Panc1 (cell line): ENCODE results near the gene CAPRIN2.

ENCODE experiments used
- POLR2AphosphoS5 ChIP-seq: IDR thresholded peaks from 2 replicates; pipeline ENCODE4 v1.6.1; 2012; ENCODE audit warnings: mild to moderate bottlenecking, low read depth, low read length, moderate library complexity
- SIN3A ChIP-seq: IDR thresholded peaks from 2 replicates; pipeline ENCODE4 v1.6.1; 2012; ENCODE audit warnings: low read depth, mild to moderate bottlenecking, low read length, moderate library complexity, borderline replicate concordance; ENCODE audit not compliant: insufficient read depth
- TCF7L2 ChIP-seq: IDR thresholded peaks from 2 replicates; pipeline ENCODE4 v1.6.1; 2011; ENCODE audit warnings: mild to moderate bottlenecking, low read depth, low read length, inconsistent platforms
- TF ChIP-seq, protein P1 (sequence below): fragments of 450-650 bp; IDR thresholded peaks from 2 replicates; pipeline ENCODE4 v1.5.1; 2017; ENCODE audit warnings: mild to moderate bottlenecking
- TF ChIP-seq, protein P2 (sequence below), 2 experiments: IDR thresholded peaks; 2 replicates each; pipeline ENCODE4 v1.6.1; 2011 to 2012; ENCODE audit warnings: low read depth in 2 of 2, control low read depth in 1 of 2, low read length in 1 of 2, mild to moderate bottlenecking in 1 of 2, moderate library complexity in 1 of 2; ENCODE audit not compliant: insufficient read depth in 1 of 2

- TF ChIP-seq, protein P1, sequence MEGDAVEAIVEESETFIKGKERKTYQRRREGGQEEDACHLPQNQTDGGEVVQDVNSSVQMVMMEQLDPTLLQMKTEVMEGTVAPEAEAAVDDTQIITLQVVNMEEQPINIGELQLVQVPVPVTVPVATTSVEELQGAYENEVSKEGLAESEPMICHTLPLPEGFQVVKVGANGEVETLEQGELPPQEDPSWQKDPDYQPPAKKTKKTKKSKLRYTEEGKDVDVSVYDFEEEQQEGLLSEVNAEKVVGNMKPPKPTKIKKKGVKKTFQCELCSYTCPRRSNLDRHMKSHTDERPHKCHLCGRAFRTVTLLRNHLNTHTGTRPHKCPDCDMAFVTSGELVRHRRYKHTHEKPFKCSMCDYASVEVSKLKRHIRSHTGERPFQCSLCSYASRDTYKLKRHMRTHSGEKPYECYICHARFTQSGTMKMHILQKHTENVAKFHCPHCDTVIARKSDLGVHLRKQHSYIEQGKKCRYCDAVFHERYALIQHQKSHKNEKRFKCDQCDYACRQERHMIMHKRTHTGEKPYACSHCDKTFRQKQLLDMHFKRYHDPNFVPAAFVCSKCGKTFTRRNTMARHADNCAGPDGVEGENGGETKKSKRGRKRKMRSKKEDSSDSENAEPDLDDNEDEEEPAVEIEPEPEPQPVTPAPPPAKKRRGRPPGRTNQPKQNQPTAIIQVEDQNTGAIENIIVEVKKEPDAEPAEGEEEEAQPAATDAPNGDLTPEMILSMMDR, result no peak
- TF ChIP-seq POLR2AphosphoS5 (no peak), SIN3A (no peak), TCF7L2 (no peak)
- TF ChIP-seq, protein P2, sequence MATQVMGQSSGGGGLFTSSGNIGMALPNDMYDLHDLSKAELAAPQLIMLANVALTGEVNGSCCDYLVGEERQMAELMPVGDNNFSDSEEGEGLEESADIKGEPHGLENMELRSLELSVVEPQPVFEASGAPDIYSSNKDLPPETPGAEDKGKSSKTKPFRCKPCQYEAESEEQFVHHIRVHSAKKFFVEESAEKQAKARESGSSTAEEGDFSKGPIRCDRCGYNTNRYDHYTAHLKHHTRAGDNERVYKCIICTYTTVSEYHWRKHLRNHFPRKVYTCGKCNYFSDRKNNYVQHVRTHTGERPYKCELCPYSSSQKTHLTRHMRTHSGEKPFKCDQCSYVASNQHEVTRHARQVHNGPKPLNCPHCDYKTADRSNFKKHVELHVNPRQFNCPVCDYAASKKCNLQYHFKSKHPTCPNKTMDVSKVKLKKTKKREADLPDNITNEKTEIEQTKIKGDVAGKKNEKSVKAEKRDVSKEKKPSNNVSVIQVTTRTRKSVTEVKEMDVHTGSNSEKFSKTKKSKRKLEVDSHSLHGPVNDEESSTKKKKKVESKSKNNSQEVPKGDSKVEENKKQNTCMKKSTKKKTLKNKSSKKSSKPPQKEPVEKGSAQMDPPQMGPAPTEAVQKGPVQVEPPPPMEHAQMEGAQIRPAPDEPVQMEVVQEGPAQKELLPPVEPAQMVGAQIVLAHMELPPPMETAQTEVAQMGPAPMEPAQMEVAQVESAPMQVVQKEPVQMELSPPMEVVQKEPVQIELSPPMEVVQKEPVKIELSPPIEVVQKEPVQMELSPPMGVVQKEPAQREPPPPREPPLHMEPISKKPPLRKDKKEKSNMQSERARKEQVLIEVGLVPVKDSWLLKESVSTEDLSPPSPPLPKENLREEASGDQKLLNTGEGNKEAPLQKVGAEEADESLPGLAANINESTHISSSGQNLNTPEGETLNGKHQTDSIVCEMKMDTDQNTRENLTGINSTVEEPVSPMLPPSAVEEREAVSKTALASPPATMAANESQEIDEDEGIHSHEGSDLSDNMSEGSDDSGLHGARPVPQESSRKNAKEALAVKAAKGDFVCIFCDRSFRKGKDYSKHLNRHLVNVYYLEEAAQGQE (IDR thresholded peaks at IDR 0.05; ENCODE audit: insufficient read depth in 1 of 2, low read depth in 2 of 2, low read length in 1 of 2), result no peak
Observed at GRCh38 chr12:30744321-30744720, 10.4 kb downstream of the CAPRIN2 start.
